Dedifferentiated amniotic fluid mesenchymal stem cell (primary cell): Measurements from ENCODE around the gene BMPR1B.
"Not testable (repeated sequence)": the region's sequence is repeated elsewhere in the genome, so short reads cannot be mapped to it uniquely, and the experiment has no call there.

ENCODE experiments used
- DNase-seq: peaks from one replicate; pipeline ENCODE4 v3.0.0-alpha.2; 2016; ENCODE audit errors: extremely low spot score

The BMPR1B gene

GRCh38 chr4:95139424-95139823 is 381.7 kb downstream of the BMPR1B start:
- not testable (repeated sequence) for DNase-seq

GRCh38 chr4:95141361-95141760 is 383.6 kb downstream of the BMPR1B start:
- DNase-seq: no peak

- DNase-seq: no peak
These were observed 385.2 kb downstream of the BMPR1B start for GRCh38 chr4:95142932-95143331.

- DNase-seq: no peak
These were observed 393.5 kb downstream of the BMPR1B start for GRCh38 chr4:95151255-95151654.

GRCh38 chr4:95153182-95153581 is 395.4 kb downstream of the BMPR1B start:
- no peak for DNase-seq

- DNase-seq: no peak
These were observed 398.1 kb downstream of the BMPR1B start for GRCh38 chr4:95155759-95156451.

- peak; percentile 44 for DNase-seq
These were observed 398.7 kb downstream of the BMPR1B start for GRCh38 chr4:95156452-95156765.

GRCh38 chr4:95157596-95157995 is 399.8 kb downstream of the BMPR1B start:
- DNase-seq: no peak

GRCh38 chr4:95158045-95158444 is 400.3 kb downstream of the BMPR1B start:
- no peak for DNase-seq

GRCh38 chr4:95158626-95159025 is 400.9 kb downstream of the BMPR1B start:
- no peak for DNase-seq

GRCh38 chr4:95159384-95159783 is 401.6 kb downstream of the BMPR1B start:
- DNase-seq: no peak

GRCh38 chr4:95161781-95162469 is 404.2 kb downstream of the BMPR1B start:
- no peak for DNase-seq

GRCh38 chr4:95162867-95163266 is 405.1 kb downstream of the BMPR1B start:
- no peak for DNase-seq

- peak; percentile 85 for DNase-seq
These were observed 408.3 kb downstream of the BMPR1B start for GRCh38 chr4:95165926-95166524.

GRCh38 chr4:95167805-95168204 is 410.1 kb downstream of the BMPR1B start:
- DNase-seq: no peak

GRCh38 chr4:95170176-95170575 is 412.4 kb downstream of the BMPR1B start:
- DNase-seq: no peak

GRCh38 chr4:95171377-95171776 is 413.6 kb downstream of the BMPR1B start:
- DNase-seq: not testable (repeated sequence)

GRCh38 chr4:95178938-95179337 is 421.2 kb downstream of the BMPR1B start:
- no peak for DNase-seq

- no peak for DNase-seq
These were observed 422.9 kb downstream of the BMPR1B start for GRCh38 chr4:95180531-95181242.

- DNase-seq: no peak
These were observed 423.7 kb downstream of the BMPR1B start for GRCh38 chr4:95181243-95181995.

GRCh38 chr4:95181996-95182306 is 424.2 kb downstream of the BMPR1B start:
- no peak for DNase-seq
